ENCODE data around the gene WDR6.

- TF ChIP-seq TAF1 (IDR thresholded peaks at IDR 0.05; ENCODE audit: low read depth, low read length): no peak
- no peak for TF ChIP-seq POLR2A (IDR thresholded peaks at IDR 0.05; ENCODE audit: low read depth, low read length)
- TF ChIP-seq POU2F2 (IDR thresholded peaks at IDR 0.05; ENCODE audit: low read depth, low read length): no peak
- TF ChIP-seq POLR2AphosphoS5 (IDR thresholded peaks at IDR 0.05; ENCODE audit: low read depth, low read length): no peak
- TF ChIP-seq SPI1 (IDR thresholded peaks at IDR 0.05; ENCODE audit: low read depth, low read length): no peak
- no peak for TF ChIP-seq PAX5 (IDR thresholded peaks at IDR 0.05; ENCODE audit: insufficient read depth, low read length, severe bottlenecking)
Observed at GRCh38 chr3:48979451-48979850, 27.7 kb upstream of the WDR6 start.
